ENCODE measurements around the gene PLAA. TPM values are rescaled to one million over a fixed set of nuclear protein-coding genes. Genes with fewer than 3 reads are reported as not detected.

The PLAA gene
- total and polyA plus RNA-seq, 9 donors, result 16.8 to 33.4 (median 29.7) TPM

Other genes starting within 250 kb of the PLAA start
- gene CAAP1, start 54.4 kb downstream of the PLAA start, total RNA-seq, result 18.5 TPM
- 10 to 100 TPM; 16.2 to 18.9 (median 17.5) TPM for gene CAAP1, start 54.4 kb downstream of the PLAA start, polyA plus RNA-seq (ENCODE audit: insufficient read depth in 1 of 8, insufficient read length in 8 of 8, low replicate concordance in 1 of 8)
- gene IFT74, start 9.2 kb upstream of the PLAA start, total RNA-seq, result 15.1 TPM
- 10 to 100 TPM; 12.6 to 15.0 (median 13.9) TPM for gene IFT74, start 9.2 kb upstream of the PLAA start, polyA plus RNA-seq (ENCODE audit: insufficient read depth in 1 of 8, insufficient read length in 8 of 8, low replicate concordance in 1 of 8)
- gene LRRC19, start 58.4 kb upstream of the PLAA start, total RNA-seq, result not detected
- 1 to 10 TPM in 1 of 8 donors, under 1 TPM in 7; 0.05 to 3.8 (median 0.11) TPM for gene LRRC19, start 58.4 kb upstream of the PLAA start, polyA plus RNA-seq (ENCODE audit: insufficient read depth in 1 of 8, insufficient read length in 8 of 8, low replicate concordance in 1 of 8)
- 17.1 TPM for gene TEK, start 162.0 kb upstream of the PLAA start, total RNA-seq
- gene TEK, start 162.0 kb upstream of the PLAA start, polyA plus RNA-seq (ENCODE audit: insufficient read depth in 1 of 8, insufficient read length in 8 of 8, low replicate concordance in 1 of 8), result 10 to 100 TPM; 14.5 to 21.4 (median 19.3) TPM